Adipocyte (in vitro differentiated cells): ENCODE results near the gene BRI3.
A peak's percentile ranks its signal among the peaks of the same experiment; 100 is the strongest.

ENCODE experiments used
- DNase-seq: peaks from one replicate; pipeline ENCODE4 v3.0.0-alpha.2; 2015; ENCODE audit warnings: low read depth
- H3K27me3 ChIP-seq: replicated peaks from 2 replicates; pipeline ENCODE4 v1.7.0; 2013; ENCODE audit warnings: mild to moderate bottlenecking, low read length, moderate library complexity; ENCODE audit not compliant: control insufficient read depth, insufficient read depth
- H3K36me3 ChIP-seq: 2 replicates; pipeline ENCODE4 v1.7.0; 2013; ENCODE audit warnings: low read length, mild to moderate bottlenecking, moderate library complexity; ENCODE audit not compliant: control insufficient read depth, insufficient read depth, severe bottlenecking
- H3K4me1 ChIP-seq: 2 replicates; pipeline ENCODE4 v1.7.0; 2013; ENCODE audit warnings: mild to moderate bottlenecking, low read length, moderate library complexity; ENCODE audit not compliant: control insufficient read depth, insufficient read depth
- H3K4me3 ChIP-seq: 2 replicates; pipeline ENCODE4 v1.7.0; 2013; ENCODE audit warnings: mild to moderate bottlenecking, low read length, moderate library complexity
- H3K9ac ChIP-seq: 2 replicates; pipeline ENCODE4 v1.7.0; 2013; ENCODE audit warnings: mild to moderate bottlenecking, low read length, moderate library complexity
- H3K9me3 ChIP-seq: 2 replicates; pipeline ENCODE4 v1.7.0; 2013; ENCODE audit warnings: mild to moderate bottlenecking, low read length, moderate library complexity; ENCODE audit not compliant: control insufficient read depth

BRI3 gene, protein sequence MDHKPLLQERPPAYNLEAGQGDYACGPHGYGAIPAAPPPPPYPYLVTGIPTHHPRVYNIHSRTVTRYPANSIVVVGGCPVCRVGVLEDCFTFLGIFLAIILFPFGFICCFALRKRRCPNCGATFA

GRCh38 chr7:98280791-98281756 lies at the start of gene BRI3:
TSS of gene BRI3 (plus strand) at chr7:98281686. CDS start at chr7:98281796, 110 bp downstream.
- peak within 1 kb of the TSS; percentile 91 for H3K4me3 ChIP-seq
- no peaks in the 10 kb centered on the region for H3K27me3 ChIP-seq
- H3K36me3 ChIP-seq, result peaks cover 4% of the 10 kb centered on the region
- no peaks in the 10 kb centered on the region for H3K9me3 ChIP-seq
- peak; percentile 98 for DNase-seq
- peak within 1 kb of the TSS; percentile 93 for H3K9ac ChIP-seq
- H3K4me1 ChIP-seq, result peaks cover 42% of the 10 kb centered on the region

GRCh38 chr7:98232263-98232585 lies 49.3 kb upstream of the BRI3 start:
- no peak overlapping the region for H3K9ac ChIP-seq
- H3K9me3 ChIP-seq, result no peaks in the 10 kb centered on the region
- H3K4me1 ChIP-seq, result no peaks in the 10 kb centered on the region
- no peaks in the 10 kb centered on the region for H3K27me3 ChIP-seq
- DNase-seq, result no peak
- peaks cover 8% of the 10 kb centered on the region for H3K36me3 ChIP-seq
- no peak overlapping the region for H3K4me3 ChIP-seq

DNA sequence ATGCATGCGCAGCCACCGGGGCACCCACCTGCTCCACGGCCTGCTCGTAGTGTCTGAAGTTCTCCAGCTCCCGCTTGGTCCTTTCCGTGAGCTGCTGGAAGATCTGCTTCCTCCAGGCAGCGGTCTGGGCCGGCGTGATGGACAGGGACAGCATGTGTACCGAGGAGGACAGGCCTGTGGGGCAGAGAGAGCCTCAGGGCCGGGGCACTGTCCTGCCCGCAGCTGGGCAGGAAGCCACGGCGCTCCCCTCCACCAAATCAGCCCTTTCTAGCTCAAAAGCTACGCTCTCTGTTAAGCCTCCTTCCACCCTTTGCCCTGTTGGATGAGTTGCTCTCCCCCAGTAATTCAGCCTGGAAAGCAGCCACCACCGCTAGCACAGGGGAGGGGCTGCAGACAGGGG lies 48.7 kb upstream of the BRI3 start:
- Histone ChIP-seq H3K4me3 (no peak overlapping the region), H3K9me3 (no peaks in the 10 kb centered on the region), H3K27me3 (no peaks in the 10 kb centered on the region), H3K36me3 (peaks cover 8% of the 10 kb centered on the region), H3K9ac (no peak overlapping the region), H3K4me1 (no peaks in the 10 kb centered on the region)
- DNase-seq, result no peak

DNA sequence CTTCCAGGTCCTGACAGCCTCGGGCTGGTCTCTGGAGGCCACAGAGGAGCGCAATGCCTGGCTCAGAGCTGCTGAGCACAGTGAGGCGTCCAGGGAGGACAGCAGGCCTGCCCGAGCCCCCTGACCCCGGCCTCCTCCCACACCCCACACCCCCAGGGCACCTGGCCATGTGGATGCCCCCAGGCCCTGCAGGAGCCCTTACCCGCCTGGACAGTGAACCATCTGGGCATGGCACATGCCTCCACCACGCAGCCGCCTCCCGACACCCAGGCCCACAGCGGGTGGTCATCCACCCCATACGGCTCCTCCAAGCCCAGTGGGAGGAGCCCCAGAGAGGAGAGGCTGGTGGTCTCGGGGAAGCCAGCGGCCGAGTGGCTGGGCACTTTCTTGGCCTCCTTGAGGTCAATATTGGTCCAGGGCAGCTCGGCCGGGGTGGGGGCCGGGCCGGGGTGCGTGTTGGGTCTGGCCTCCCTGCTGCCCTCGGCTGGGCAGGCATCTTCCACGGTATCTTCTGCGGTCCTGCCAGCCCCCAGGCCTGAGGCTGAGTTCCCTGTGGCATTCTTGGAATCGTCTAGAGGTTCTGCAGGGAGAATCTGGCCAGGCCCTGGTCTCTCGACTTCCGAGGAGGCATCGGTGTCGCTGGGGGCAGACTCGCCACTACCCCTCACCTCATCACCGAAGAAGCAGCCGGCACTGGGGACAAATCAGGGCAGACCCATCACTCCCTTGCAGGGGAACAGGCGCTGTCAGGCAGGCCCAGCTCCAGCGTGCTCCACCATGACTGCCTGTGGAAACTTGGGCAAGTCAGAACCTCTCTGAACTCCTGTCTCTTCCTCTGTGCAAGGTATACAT lies 48.0 kb upstream of the BRI3 start:
- H3K4me3 ChIP-seq, result no peak overlapping the region
- DNase-seq, result no peak
- no peaks in the 10 kb centered on the region for H3K9me3 ChIP-seq
- H3K4me1 ChIP-seq, result no peaks in the 10 kb centered on the region
- no peak overlapping the region for H3K9ac ChIP-seq
- peaks cover 5% of the 10 kb centered on the region for H3K36me3 ChIP-seq
- H3K27me3 ChIP-seq, result no peaks in the 10 kb centered on the region

DNA sequence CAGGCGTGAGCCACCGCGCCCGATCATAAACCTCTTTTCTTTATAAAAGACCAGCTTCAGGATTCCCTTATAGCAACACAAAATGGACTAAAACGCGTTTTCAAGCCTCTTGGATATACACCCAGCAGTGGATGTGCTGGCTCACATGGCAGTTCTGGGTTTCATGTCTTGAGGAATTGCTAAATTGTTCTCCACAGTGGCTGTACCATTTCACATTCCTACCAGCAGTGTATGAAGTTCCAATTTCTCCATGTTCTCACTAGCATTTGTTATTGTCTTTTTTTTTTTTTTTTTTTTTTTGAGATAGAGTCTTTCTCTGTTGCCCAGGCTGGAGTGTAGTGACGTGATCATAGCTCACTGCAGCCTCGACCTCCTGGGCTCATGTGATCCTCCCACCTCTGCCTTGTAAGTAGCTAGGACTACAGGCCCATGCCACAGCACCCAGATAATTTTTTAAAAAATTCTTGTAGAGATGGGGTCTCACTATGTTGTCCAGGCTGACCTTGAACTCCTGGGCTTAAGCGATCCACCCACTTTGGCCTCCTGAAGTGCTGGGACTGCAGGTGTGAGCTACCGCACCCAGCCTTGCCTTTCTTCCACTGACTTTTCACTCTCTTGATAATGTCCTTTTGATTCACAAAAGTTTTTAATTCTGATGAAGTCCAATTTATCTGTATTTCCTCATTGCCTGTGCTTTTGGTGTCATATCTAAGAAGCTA lies 46.9 kb upstream of the BRI3 start:
- peaks cover 2% of the 10 kb centered on the region for H3K36me3 ChIP-seq
- H3K4me3 ChIP-seq, result no peak overlapping the region
- no peaks in the 10 kb centered on the region for H3K4me1 ChIP-seq
- no peak overlapping the region for H3K9ac ChIP-seq
- peak; percentile 39 for DNase-seq
- H3K9me3 ChIP-seq, result no peaks in the 10 kb centered on the region
- no peaks in the 10 kb centered on the region for H3K27me3 ChIP-seq

DNA sequence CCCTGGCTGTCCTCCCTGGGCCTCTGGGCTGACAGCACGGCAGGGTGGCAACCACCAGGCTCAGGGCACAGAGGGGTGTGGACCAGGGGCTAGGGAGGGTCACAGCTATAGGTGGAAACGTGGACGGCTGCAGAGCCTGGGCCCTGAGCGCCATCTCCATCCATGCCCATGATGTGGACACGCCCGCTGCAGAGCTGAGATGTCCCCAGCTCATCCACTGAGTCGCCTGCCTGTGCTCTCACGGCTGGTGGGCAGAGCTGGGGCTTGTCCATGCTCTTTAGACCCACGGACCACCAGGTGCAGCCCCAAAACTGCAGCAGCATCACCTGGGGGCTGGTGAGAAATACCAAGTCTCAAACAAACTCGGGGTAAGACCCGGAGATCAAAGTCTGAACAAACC lies 45.6 kb upstream of the BRI3 start:
- Histone ChIP-seq H3K9me3 (no peaks in the 10 kb centered on the region), H3K4me3 (no peak overlapping the region), H3K4me1 (no peaks in the 10 kb centered on the region), H3K27me3 (no peaks in the 10 kb centered on the region), H3K9ac (no peak overlapping the region), H3K36me3 (peaks cover 5% of the 10 kb centered on the region)
- no peak for DNase-seq

GRCh38 chr7:98236355-98237185 lies 44.9 kb upstream of the BRI3 start:
- Histone ChIP-seq H3K9ac (no peak overlapping the region), H3K9me3 (no peaks in the 10 kb centered on the region), H3K36me3 (peaks cover 5% of the 10 kb centered on the region), H3K27me3 (no peaks in the 10 kb centered on the region), H3K4me3 (no peak overlapping the region), H3K4me1 (no peaks in the 10 kb centered on the region)
- no peak for DNase-seq

DNA sequence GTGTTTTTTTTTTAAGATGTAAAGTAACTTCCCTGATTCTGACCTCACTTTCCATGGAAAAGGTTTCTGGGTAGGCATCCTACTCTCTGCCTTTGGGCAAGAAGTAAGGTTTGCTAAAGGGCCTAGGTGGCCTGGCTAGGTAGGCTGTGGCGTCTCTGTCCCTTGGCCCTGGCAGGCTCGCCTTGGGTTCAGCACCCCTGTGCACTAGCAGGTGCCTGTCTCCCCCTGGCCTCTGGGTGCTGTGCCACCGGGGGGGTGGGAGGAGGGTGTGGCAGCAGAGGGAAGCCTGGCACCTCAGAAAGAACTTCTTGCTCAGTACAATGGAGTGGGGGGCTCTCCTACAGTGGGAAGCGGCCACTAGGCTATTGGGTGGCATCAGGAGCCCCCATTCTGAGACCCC lies 43.4 kb upstream of the BRI3 start:
- DNase-seq, result no peak
- no peaks in the 10 kb centered on the region for H3K4me1 ChIP-seq
- H3K9me3 ChIP-seq, result no peaks in the 10 kb centered on the region
- H3K4me3 ChIP-seq, result no peak overlapping the region
- no peaks in the 10 kb centered on the region for H3K27me3 ChIP-seq
- H3K9ac ChIP-seq, result no peak overlapping the region
- peaks cover 9% of the 10 kb centered on the region for H3K36me3 ChIP-seq

DNA sequence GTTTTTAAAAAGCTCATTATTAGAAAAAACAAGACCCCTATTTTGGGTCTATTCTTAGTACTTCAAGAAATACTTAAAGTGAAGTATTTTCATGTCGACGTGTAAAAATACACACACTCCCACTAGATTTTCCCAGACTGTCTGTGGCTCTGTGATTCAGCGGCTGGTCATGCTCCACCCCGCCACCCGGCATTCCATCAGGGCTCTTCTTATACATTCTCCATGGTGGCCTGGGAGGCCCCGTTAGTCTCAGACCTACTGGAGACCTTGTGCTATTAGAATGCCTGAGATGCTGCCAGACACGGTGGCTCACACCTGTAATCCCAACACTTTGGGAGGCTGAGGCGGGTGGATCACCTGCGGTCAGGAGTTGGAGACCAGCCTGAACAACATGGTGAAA lies 42.5 kb upstream of the BRI3 start:
- peaks cover 10% of the 10 kb centered on the region for H3K36me3 ChIP-seq
- DNase-seq, result peak; percentile 7
- no peak overlapping the region for H3K9ac ChIP-seq
- no peak overlapping the region for H3K4me3 ChIP-seq
- no peaks in the 10 kb centered on the region for H3K4me1 ChIP-seq
- no peaks in the 10 kb centered on the region for H3K9me3 ChIP-seq
- no peaks in the 10 kb centered on the region for H3K27me3 ChIP-seq

GRCh38 chr7:98240961-98241673 lies 40.4 kb upstream of the BRI3 start:
- peak; percentile 61 for DNase-seq
- Histone ChIP-seq H3K36me3 (peaks cover 15% of the 10 kb centered on the region), H3K4me3 (no peak overlapping the region), H3K4me1 (no peaks in the 10 kb centered on the region), H3K9ac (no peak overlapping the region), H3K9me3 (no peaks in the 10 kb centered on the region), H3K27me3 (no peaks in the 10 kb centered on the region)
